ENCODE results near the gene CDHR4. TPM values are rescaled to one million over a fixed set of nuclear protein-coding genes. Genes with fewer than 3 reads are reported as not detected.

CDHR4 gene
- total RNA-seq, 1 donor from 2014 or later, result not detected

GRCh38 chr3:49757197-49757596 lies 42.5 kb downstream of the CDHR4 start:
- Mint-ChIP-seq H3K36me3 (peaks cover 11% of the 10 kb centered on the region), H3K27ac (no peak overlapping the region), H3K4me1 (peaks cover 9% of the 10 kb centered on the region), H3K4me3 (no peak overlapping the region), H3K9me3 (no peaks in the 10 kb centered on the region), H3K27me3 (ENCODE audit: insufficient read depth, low read depth) (no peaks in the 10 kb centered on the region)
- Histone ChIP-seq H2AFZ (replicated peaks) (no peak overlapping the region), H3F3A (ENCODE audit: low read depth) (no peaks in the 10 kb centered on the region), H3K4me2 (no peak overlapping the region), H3K27me3 (no peaks in the 10 kb centered on the region), H3K36me3 (no peaks in the 10 kb centered on the region), H3K9ac (no peak overlapping the region), H3K79me2 (ENCODE audit: low read depth) (peaks cover 99% of the 10 kb centered on the region), H4K20me1 (ENCODE audit: low read depth) (peaks cover 71% of the 10 kb centered on the region), H3K9me3 (ENCODE audit: low read depth) (no peaks in the 10 kb centered on the region), H3K4me3 (no peak overlapping the region), H3K27ac (no peak overlapping the region), H3K4me1 (peaks cover 4% of the 10 kb centered on the region)
- TF ChIP-seq CTCF (IDR thresholded peaks at IDR 0.05) (no peak), EZH2 (IDR thresholded peaks at IDR 0.05) (no peak), EZH2phosphoT487 (IDR thresholded peaks at IDR 0.05) (no peak)
- no peak for DNase-seq (ENCODE audit: low spot score)

DNA sequence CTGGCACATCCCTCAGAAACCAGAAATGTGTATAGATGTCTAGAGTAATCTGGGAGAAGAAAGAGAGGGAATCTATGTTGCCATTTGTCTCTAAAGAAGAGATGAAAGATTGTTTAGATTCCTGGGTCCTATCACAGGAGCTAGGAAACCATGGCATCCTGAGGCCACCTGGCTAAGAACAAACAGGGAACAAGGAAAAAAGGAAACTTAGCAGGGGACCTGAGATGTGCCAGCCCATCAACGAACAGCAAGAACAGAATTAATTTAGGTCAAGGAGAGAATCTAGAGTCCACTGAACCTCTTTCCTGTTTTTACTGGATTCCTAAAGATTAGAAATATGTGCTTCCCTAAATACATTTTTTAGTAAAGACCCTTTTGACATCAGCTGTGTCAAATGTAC lies 43.6 kb downstream of the CDHR4 start:
- Histone ChIP-seq H3K36me3 (no peaks in the 10 kb centered on the region), H3K9ac (no peak overlapping the region), H3K27me3 (no peaks in the 10 kb centered on the region), H3K9me3 (ENCODE audit: low read depth) (no peaks in the 10 kb centered on the region), H3K4me3 (no peak overlapping the region), H3F3A (ENCODE audit: low read depth) (no peaks in the 10 kb centered on the region), H2AFZ (replicated peaks) (no peak overlapping the region), H3K79me2 (ENCODE audit: low read depth) (peaks cover 100% of the 10 kb centered on the region), H3K27ac (peak overlapping the region; percentile 51), H3K4me1 (peaks cover 4% of the 10 kb centered on the region), H4K20me1 (ENCODE audit: low read depth) (peaks cover 70% of the 10 kb centered on the region), H3K4me2 (no peak overlapping the region)
- no peak for DNase-seq (ENCODE audit: low spot score)
- Mint-ChIP-seq H3K27ac (no peak overlapping the region), H3K4me3 (no peak overlapping the region), H3K36me3 (peaks cover 11% of the 10 kb centered on the region), H3K27me3 (ENCODE audit: insufficient read depth, low read depth) (no peaks in the 10 kb centered on the region), H3K9me3 (no peaks in the 10 kb centered on the region), H3K4me1 (peaks cover 9% of the 10 kb centered on the region)
- TF ChIP-seq CTCF (IDR thresholded peaks at IDR 0.05) (no peak), EZH2 (IDR thresholded peaks at IDR 0.05) (no peak), EZH2phosphoT487 (IDR thresholded peaks at IDR 0.05) (no peak)

DNA sequence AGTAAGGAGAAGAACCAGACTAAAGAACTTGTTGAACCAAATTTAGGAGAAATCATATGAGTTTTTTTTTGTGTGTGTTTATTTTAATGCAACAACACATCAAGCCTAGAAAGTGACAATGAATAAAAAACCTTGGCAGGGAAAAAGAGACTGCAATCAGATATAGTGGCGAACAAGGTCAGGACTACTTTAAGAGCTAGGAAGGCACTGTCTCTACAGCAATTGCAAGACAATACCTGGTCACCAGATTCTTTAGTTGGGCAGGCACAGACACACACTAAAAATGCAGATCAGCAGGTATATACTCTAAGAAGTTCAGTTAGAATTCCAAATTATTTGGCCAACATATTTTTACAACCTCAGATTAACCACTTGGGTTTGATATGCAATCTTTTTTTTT lies 45.1 kb downstream of the CDHR4 start:
- no peak overlapping the region for H3K4me2 ChIP-seq

More for the DNA sequence above, 45.1 kb downstream of the CDHR4 start:
- no peaks in the 10 kb centered on the region for H3K36me3 ChIP-seq
- H3K4me1 ChIP-seq, result peaks cover 4% of the 10 kb centered on the region
- TF ChIP-seq EZH2 (IDR thresholded peaks at IDR 0.05), result no peak
- no peak for TF ChIP-seq EZH2phosphoT487 (IDR thresholded peaks at IDR 0.05)
- TF ChIP-seq CTCF (IDR thresholded peaks at IDR 0.05), result no peak
- peaks cover 99% of the 10 kb centered on the region for H3K79me2 ChIP-seq (ENCODE audit: low read depth)
- Mint-ChIP-seq H3K4me1 (peaks cover 15% of the 10 kb centered on the region), H3K36me3 (peaks cover 14% of the 10 kb centered on the region), H3K9me3 (no peaks in the 10 kb centered on the region), H3K27ac (no peak overlapping the region), H3K4me3 (no peak overlapping the region), H3K27me3 (ENCODE audit: insufficient read depth, low read depth) (no peaks in the 10 kb centered on the region)
- H2AFZ ChIP-seq (replicated peaks), result no peak overlapping the region
- no peak for DNase-seq (ENCODE audit: low spot score)
- no peak overlapping the region for H3K4me3 ChIP-seq
- no peak overlapping the region for H3K27ac ChIP-seq
- H3K27me3 ChIP-seq, result no peaks in the 10 kb centered on the region
- no peaks in the 10 kb centered on the region for H3K9me3 ChIP-seq (ENCODE audit: low read depth)
- H3F3A ChIP-seq (ENCODE audit: low read depth), result no peaks in the 10 kb centered on the region
- H4K20me1 ChIP-seq (ENCODE audit: low read depth), result peaks cover 72% of the 10 kb centered on the region
- no peak overlapping the region for H3K9ac ChIP-seq
